Measurements from ENCODE around the gene SH3D19. TPM values are rescaled to one million over a fixed set of nuclear protein-coding genes. Genes with fewer than 3 reads are reported as not detected.

Gene SH3D19
- total RNA-seq, 4 donors from 2014 or later, result 117 to 201 (median 130) TPM

GRCh38 chr4:151150821-151151580 is 174.4 kb downstream of the SH3D19 start:
- TF ChIP-seq EP300 (IDR thresholded peaks at IDR 0.05; ENCODE audit: low read depth), result no peak
- no peak for TF ChIP-seq POLR2A (IDR thresholded peaks at IDR 0.05)
- no peak for TF ChIP-seq POLR2AphosphoS5 (IDR thresholded peaks at IDR 0.05)
- TF ChIP-seq, protein P1, sequence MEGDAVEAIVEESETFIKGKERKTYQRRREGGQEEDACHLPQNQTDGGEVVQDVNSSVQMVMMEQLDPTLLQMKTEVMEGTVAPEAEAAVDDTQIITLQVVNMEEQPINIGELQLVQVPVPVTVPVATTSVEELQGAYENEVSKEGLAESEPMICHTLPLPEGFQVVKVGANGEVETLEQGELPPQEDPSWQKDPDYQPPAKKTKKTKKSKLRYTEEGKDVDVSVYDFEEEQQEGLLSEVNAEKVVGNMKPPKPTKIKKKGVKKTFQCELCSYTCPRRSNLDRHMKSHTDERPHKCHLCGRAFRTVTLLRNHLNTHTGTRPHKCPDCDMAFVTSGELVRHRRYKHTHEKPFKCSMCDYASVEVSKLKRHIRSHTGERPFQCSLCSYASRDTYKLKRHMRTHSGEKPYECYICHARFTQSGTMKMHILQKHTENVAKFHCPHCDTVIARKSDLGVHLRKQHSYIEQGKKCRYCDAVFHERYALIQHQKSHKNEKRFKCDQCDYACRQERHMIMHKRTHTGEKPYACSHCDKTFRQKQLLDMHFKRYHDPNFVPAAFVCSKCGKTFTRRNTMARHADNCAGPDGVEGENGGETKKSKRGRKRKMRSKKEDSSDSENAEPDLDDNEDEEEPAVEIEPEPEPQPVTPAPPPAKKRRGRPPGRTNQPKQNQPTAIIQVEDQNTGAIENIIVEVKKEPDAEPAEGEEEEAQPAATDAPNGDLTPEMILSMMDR (IDR thresholded peaks at IDR 0.05), result no peak
- in situ Hi-C loops (cut with MboI; ENCODE audit: low pct_ligation_motif_present in 1 of 4, low pct_unique_long_range_greater_than_20kb in 1 of 4, low sequenced_read_pairs in 3 of 4) (no loop called here), intact Hi-C loops (cut with DNase I; ENCODE audit: low total_unique reads) (no loop called here)
- no peak overlapping the region for H3K4me3 ChIP-seq
- no peak overlapping the region for H3K27ac ChIP-seq
- H3K9me3 ChIP-seq, result no peaks in the 10 kb centered on the region
- peaks cover 0 to 6% (median 0%) of the 10 kb centered on the region in 4 donors for H3K4me1 ChIP-seq
- peaks cover 0 to 20% (median 5%) of the 10 kb centered on the region in 4 donors for H3K36me3 ChIP-seq
- DNase-seq, result no peak
- no peaks in the 10 kb centered on the region for H3K27me3 ChIP-seq
- 90 to 92% methylated on average over 9 of the region's 9 CpGs for WGBS, 2 donors (ENCODE audit: low coverage in 1 of 2)

DNA sequence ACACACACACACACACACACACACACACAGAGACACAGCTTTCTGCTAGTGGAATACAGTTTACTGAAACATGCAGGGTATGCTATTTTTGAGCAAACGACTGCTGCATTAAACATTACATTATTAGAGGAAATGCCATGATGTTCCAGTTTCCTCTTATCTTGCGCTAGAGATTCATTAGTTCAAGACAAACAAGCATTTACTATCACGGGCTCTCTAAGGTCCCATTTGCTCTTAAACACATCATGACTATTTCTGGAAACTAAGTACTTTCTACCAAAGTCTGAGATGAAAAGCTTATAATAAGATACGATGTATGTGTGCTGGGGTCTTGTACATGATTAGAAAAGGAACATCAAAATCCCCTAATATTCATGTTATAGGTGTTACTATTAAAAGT is 177.1 kb downstream of the SH3D19 start:
- 87 to 95% methylated on average over 4 of the region's 4 CpGs for WGBS, 2 donors (ENCODE audit: low coverage in 1 of 2)

GRCh38 chr4:151147000-151147399 is 178.4 kb downstream of the SH3D19 start:
- intact Hi-C loops (cut with DNase I; ENCODE audit: low total_unique reads) (loop anchor here (2.0 kb wide), 1 partner anchor 16 kb away; no protein-coding TSS in a partner anchor), in situ Hi-C loops (cut with MboI; ENCODE audit: low pct_ligation_motif_present in 1 of 4, low pct_unique_long_range_greater_than_20kb in 1 of 4, low sequenced_read_pairs in 3 of 4) (loop anchor here in 1 of 4 donors (25.0 kb wide), 1 partner anchor 215 kb away; no protein-coding TSS in a partner anchor)
- DNase-seq, result no peak
- WGBS, 2 donors (ENCODE audit: low coverage in 1 of 2), result 77 to 92% methylated on average over 3 of the region's 3 CpGs
- Histone ChIP-seq H3K4me3 (no peak overlapping the region), H3K9me3 (no peaks in the 10 kb centered on the region), H3K4me1 (no peaks in the 10 kb centered on the region), H3K36me3 (peaks cover 0 to 34% (median 7%) of the 10 kb centered on the region in 4 donors), H3K27me3 (no peaks in the 10 kb centered on the region), H3K27ac (no peak overlapping the region)
- TF ChIP-seq POLR2A (IDR thresholded peaks at IDR 0.05), result no peak
- TF ChIP-seq, protein P1 (IDR thresholded peaks at IDR 0.05), result no peak
- TF ChIP-seq EP300 (IDR thresholded peaks at IDR 0.05; ENCODE audit: low read depth), result no peak
- TF ChIP-seq POLR2AphosphoS5 (IDR thresholded peaks at IDR 0.05), result no peak

More for the DNA sequence above, 177.1 kb downstream of the SH3D19 start:
- no peak overlapping the region for H3K27ac ChIP-seq
- no peak overlapping the region for H3K4me3 ChIP-seq
- DNase-seq, result no peak
- intact Hi-C loops (cut with DNase I; ENCODE audit: low total_unique reads), result no loop called here
- peaks cover 0 to 29% (median 7%) of the 10 kb centered on the region in 4 donors for H3K36me3 ChIP-seq
- H3K27me3 ChIP-seq, result no peaks in the 10 kb centered on the region
- peaks cover 0 to 4% (median 0%) of the 10 kb centered on the region in 4 donors for H3K4me1 ChIP-seq
- in situ Hi-C loops (cut with MboI; ENCODE audit: low pct_ligation_motif_present in 1 of 4, low pct_unique_long_range_greater_than_20kb in 1 of 4, low sequenced_read_pairs in 3 of 4), result loop anchor here in 1 of 4 donors (25.0 kb wide), 1 partner anchor 214 kb away; no protein-coding TSS in a partner anchor
- no peaks in the 10 kb centered on the region for H3K9me3 ChIP-seq
- TF ChIP-seq POLR2A (IDR thresholded peaks at IDR 0.05) (no peak), EP300 (IDR thresholded peaks at IDR 0.05; ENCODE audit: low read depth) (no peak), POLR2AphosphoS5 (IDR thresholded peaks at IDR 0.05) (no peak)
- TF ChIP-seq, protein P1 (IDR thresholded peaks at IDR 0.05), result no peak

DNA sequence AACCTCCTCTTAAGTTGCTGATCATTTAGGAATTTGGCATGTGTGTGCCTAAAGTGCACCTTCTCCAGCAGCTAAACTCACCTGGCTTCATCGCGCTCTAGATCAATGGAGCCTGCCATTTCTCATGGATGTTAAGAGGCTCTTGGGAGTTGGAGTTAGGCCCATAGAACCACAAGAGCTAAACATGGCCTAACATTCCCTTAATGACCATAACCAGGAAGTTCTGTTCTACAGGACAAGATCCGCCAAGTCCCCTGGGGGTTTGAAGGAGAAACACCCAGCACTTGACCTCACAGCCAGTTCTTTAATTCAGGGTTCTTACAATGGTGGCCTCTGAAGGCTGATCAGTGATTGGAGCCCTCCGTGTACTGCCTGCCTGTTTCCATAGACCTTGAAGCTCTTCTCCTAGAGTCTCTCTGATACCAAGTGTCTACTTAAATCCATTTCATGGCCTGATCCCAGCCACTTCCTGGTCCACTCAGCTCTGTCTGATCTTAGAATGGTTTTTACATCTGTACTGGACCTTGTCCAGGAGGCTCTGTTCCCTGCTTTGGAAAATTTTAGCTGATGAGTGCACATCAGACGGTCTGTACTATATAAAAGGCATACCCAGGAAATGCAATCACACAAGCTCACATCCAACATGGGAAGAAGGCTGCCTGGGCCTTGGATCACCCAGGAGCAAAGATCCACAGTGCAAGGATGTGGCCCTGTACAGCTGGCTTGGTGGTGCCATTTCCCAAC is 180.9 kb downstream of the SH3D19 start:
- TF ChIP-seq, protein P1 (IDR thresholded peaks at IDR 0.05), result no peak
- no peak for TF ChIP-seq POLR2A (IDR thresholded peaks at IDR 0.05)
- no peak for TF ChIP-seq EP300 (IDR thresholded peaks at IDR 0.05; ENCODE audit: low read depth)
- no peak for TF ChIP-seq POLR2AphosphoS5 (IDR thresholded peaks at IDR 0.05)

More for the DNA sequence above, 180.9 kb downstream of the SH3D19 start:
- H3K4me3 ChIP-seq, result no peak overlapping the region
- WGBS, 2 donors (ENCODE audit: low coverage in 1 of 2), result 80 to 87% methylated on average over 1 to 5 of the region's 5 CpGs
- no peaks in the 10 kb centered on the region for H3K9me3 ChIP-seq
- no peak overlapping the region for H3K27ac ChIP-seq
- in situ Hi-C loops (cut with MboI; ENCODE audit: low pct_ligation_motif_present in 1 of 4, low pct_unique_long_range_greater_than_20kb in 1 of 4, low sequenced_read_pairs in 3 of 4), result loop anchor here in 1 of 4 donors (25.0 kb wide), 1 partner anchor 218 kb away; no protein-coding TSS in a partner anchor
- peaks cover 0 to 52% (median 9%) of the 10 kb centered on the region in 4 donors for H3K36me3 ChIP-seq
- H3K27me3 ChIP-seq, result no peaks in the 10 kb centered on the region
- no peaks in the 10 kb centered on the region for H3K4me1 ChIP-seq
- DNase-seq, result no peak
- intact Hi-C loops (cut with DNase I; ENCODE audit: low total_unique reads), result no loop called here

All from transverse colon (tissue), 4 donors.